Naive thymus-derived CD4-positive, alpha-beta T cell (primary cell): ENCODE data around the gene PCDH17. TPM values are rescaled to one million over a fixed set of nuclear protein-coding genes. Genes with fewer than 3 reads are reported as not detected.

ENCODE experiments used
- ATAC-seq: fragments of 150-1000 bp; cut with Tn5 transposase; 2 replicates; pipeline ENCODE4 v1.10.0; 2021; ENCODE audit warnings: mild to moderate bottlenecking, moderate library complexity
- CTCF ChIA-PET: fragments of 350-600 bp; sonication (Branson Sonifier 250); formaldehyde crosslinking; loops from one replicate; lab custom pipeline; 2021; ENCODE audit warnings: antibody characterized with exemption; lab: Charles Lee
- POLR2A ChIA-PET: fragments of 350-600 bp; sonication (Branson Sonifier 250); formaldehyde crosslinking; loops from one replicate; lab custom pipeline; 2021; ENCODE audit warnings: antibody characterized with exemption, inconsistent platforms; lab: Charles Lee
- DNase-seq, 9 donors: peaks; one replicate each; pipeline versions ENCODE4 v3.0.0 to v3.0.0-alpha.2; 2020 to 2022; ENCODE audit warnings: mixed read lengths in 1 of 9
- H3K27ac ChIP-seq: one replicate; pipeline ENCODE4 v1.7.0; 2013; ENCODE audit warnings: mild to moderate bottlenecking, low read depth, low read length, moderate library complexity
- H3K27me3 ChIP-seq, 2 donors: one replicate each; pipeline ENCODE4 v1.7.0; 2013; ENCODE audit warnings: low read length in 2 of 2, mild to moderate bottlenecking in 2 of 2, moderate library complexity in 2 of 2; ENCODE audit not compliant: control insufficient read depth in 2 of 2, insufficient read depth in 2 of 2
- H3K36me3 ChIP-seq, 3 experiments: 1 replicate in 2 of 3; 2 replicates in 1 of 3; pipeline ENCODE4 v1.7.0; 2013; ENCODE audit warnings: low read length in 3 of 3, mild to moderate bottlenecking in 3 of 3, moderate library complexity in 1 of 3; ENCODE audit not compliant: insufficient read depth in 3 of 3, control insufficient read depth in 2 of 3
- H3K4me1 ChIP-seq, 2 donors: one replicate each; pipeline ENCODE4 v1.7.0; 2013; ENCODE audit warnings: low read length in 2 of 2, mild to moderate bottlenecking in 2 of 2, moderate library complexity in 1 of 2; ENCODE audit not compliant: control insufficient read depth in 2 of 2, insufficient read depth in 2 of 2
- H3K4me3 ChIP-seq: 2 replicates; pipeline ENCODE4 v1.7.0; 2013; ENCODE audit warnings: mild to moderate bottlenecking, low read length
- H3K9me3 ChIP-seq, 3 experiments: 1 replicate in 2 of 3; 2 replicates in 1 of 3; pipeline ENCODE4 v1.7.0; 2013; ENCODE audit warnings: low read length in 3 of 3; ENCODE audit not compliant: control insufficient read depth in 2 of 3
- H3K27ac Mint-ChIP-seq, 9 donors: one replicate each; pipeline ENCODE4 v1.8.0; 2020 to 2022; ENCODE audit warnings: mixed read lengths in 9 of 9, mild to moderate bottlenecking in 8 of 9, moderate library complexity in 5 of 9, inconsistent platforms in 2 of 9
- H3K27me3 Mint-ChIP-seq, 5 donors: one replicate each; pipeline ENCODE4 v1.8.0; 2021 to 2022; ENCODE audit warnings: mixed read lengths in 5 of 5, mild to moderate bottlenecking in 1 of 5
- H3K36me3 Mint-ChIP-seq, 5 donors: one replicate each; pipeline ENCODE4 v1.8.0; 2020 to 2022; ENCODE audit warnings: mixed read lengths in 5 of 5, mild to moderate bottlenecking in 3 of 5, inconsistent platforms in 1 of 5
- H3K4me1 Mint-ChIP-seq, 7 donors: one replicate each; pipeline ENCODE4 v1.8.0; 2020 to 2022; ENCODE audit warnings: mixed read lengths in 7 of 7, mild to moderate bottlenecking in 3 of 7, inconsistent platforms in 1 of 7
- H3K4me3 Mint-ChIP-seq, 10 donors: one replicate each; pipeline ENCODE4 v1.8.0; 2020 to 2022; ENCODE audit warnings: mild to moderate bottlenecking in 10 of 10, mixed read lengths in 10 of 10, moderate library complexity in 6 of 10, inconsistent platforms in 2 of 10
- H3K9me3 Mint-ChIP-seq, 11 donors: one replicate each; pipeline ENCODE4 v1.8.0; 2020 to 2022; ENCODE audit warnings: mixed read lengths in 11 of 11, mild to moderate bottlenecking in 4 of 11, inconsistent platforms in 1 of 11, moderate library complexity in 1 of 11
- intact Hi-C, 2 donors: fragments of 100-400 bp; cut with micrococcal nuclease; formaldehyde crosslinking; loops; one replicate each; pipeline ENCODE4 v1.15.1; 2023
- polyA plus RNA-seq, 2 donors: library from polyadenylated mRNA; unstranded; fragments of 300-500 nt; fragmentation: Illumina TruSeq; gene quantifications; one replicate each; pipeline ENCODE4 v1.2.3, GENCODE V29; 2021
- total RNA-seq, 6 experiments: library from RNA in 5 of 6; stranded (reverse) in 5 of 6; gene quantifications; 1 replicate in 5 of 6; 2 replicates in 1 of 6; pipeline ENCODE4 v1.2.3 and lab custom pipeline; 2021 to 2026

Gene PCDH17
- total and polyA plus RNA-seq, 7 experiments from 2014 or later, result not detected

GRCh38 chr13:57635541-57636085, 4.1 kb downstream of the PCDH17 start:
- intact Hi-C loops, result no loop called here

GRCh38 chr13:57636816-57637215, 5.3 kb downstream of the PCDH17 start:
- ChIA-PET CTCF (no interaction called here), POLR2A (no interaction called here)
- H3K36me3 Mint-ChIP-seq, result no peaks in the 10 kb centered on the region
- no peaks in the 10 kb centered on the region for H3K36me3 ChIP-seq
- intact Hi-C loops, result no loop called here
- H3K27ac ChIP-seq, result no peak overlapping the region
- H3K4me1 ChIP-seq, result no peaks in the 10 kb centered on the region
- H3K27ac Mint-ChIP-seq, result no peak overlapping the region
- no peak overlapping the region for H3K4me3 ChIP-seq
- H3K27me3 Mint-ChIP-seq, result peaks cover 27 to 32% (median 28%) of the 10 kb centered on the region in 5 donors
- ATAC-seq (no peak), DNase-seq (no peak)
- H3K9me3 ChIP-seq, result peaks cover 0 to 7% (median 0%) of the 10 kb centered on the region in 3 experiments
- H3K27me3 ChIP-seq, result no peaks in the 10 kb centered on the region
- peaks cover 4 to 26% (median 11%) of the 10 kb centered on the region in 7 donors for H3K4me1 Mint-ChIP-seq
- no peak overlapping the region for H3K4me3 Mint-ChIP-seq
- H3K9me3 Mint-ChIP-seq, result peaks cover 0 to 10% (median 3%) of the 10 kb centered on the region in 11 donors

More at GRCh38 chr13:57635541-57636085, 4.1 kb downstream of the PCDH17 start:
- Mint-ChIP-seq H3K27ac (no peak overlapping the region), H3K36me3 (no peaks in the 10 kb centered on the region), H3K27me3 (peaks cover 31 to 43% (median 40%) of the 10 kb centered on the region in 5 donors), H3K9me3 (peaks cover 0 to 16% (median 3%) of the 10 kb centered on the region in 11 donors), H3K4me3 (no peak overlapping the region), H3K4me1 (peaks cover 11 to 38% (median 23%) of the 10 kb centered on the region in 7 donors)
- ChIA-PET CTCF (no interaction called here), POLR2A (no interaction called here)
- DNase-seq (no peak), ATAC-seq (no peak)
- Histone ChIP-seq H3K27me3 (no peaks in the 10 kb centered on the region), H3K36me3 (no peaks in the 10 kb centered on the region), H3K4me1 (peaks cover 0 to 6% of the 10 kb centered on the region in 2 donors), H3K27ac (no peak overlapping the region), H3K9me3 (peaks cover 0 to 7% (median 0%) of the 10 kb centered on the region in 3 experiments), H3K4me3 (no peak overlapping the region)

- H3K27me3 Mint-ChIP-seq, result peaks cover 21 to 25% (median 23%) of the 10 kb centered on the region in 5 donors
- H3K9me3 ChIP-seq, result peaks cover 0 to 7% (median 0%) of the 10 kb centered on the region in 3 experiments
- CTCF ChIA-PET, result no interaction called here
- peaks cover 0 to 19% (median 8%) of the 10 kb centered on the region in 7 donors for H3K4me1 Mint-ChIP-seq
- ATAC-seq (no peak), DNase-seq (no peak)
- intact Hi-C loops, result no loop called here
- no peaks in the 10 kb centered on the region for H3K4me1 ChIP-seq
- no peaks in the 10 kb centered on the region for H3K36me3 Mint-ChIP-seq
- H3K4me3 Mint-ChIP-seq, result no peak overlapping the region
- H3K27me3 ChIP-seq, result no peaks in the 10 kb centered on the region
- no peak overlapping the region for H3K27ac ChIP-seq
- H3K36me3 ChIP-seq, result no peaks in the 10 kb centered on the region
- no peak overlapping the region for H3K27ac Mint-ChIP-seq
- H3K4me3 ChIP-seq, result no peak overlapping the region
- POLR2A ChIA-PET, result no interaction called here
- peaks cover 0 to 8% (median 3%) of the 10 kb centered on the region in 11 donors for H3K9me3 Mint-ChIP-seq
These were observed 6.0 kb downstream of the PCDH17 start for GRCh38 chr13:57637515-57637914.

- Histone ChIP-seq H3K27ac (no peak overlapping the region), H3K4me3 (no peak overlapping the region), H3K4me1 (no peaks in the 10 kb centered on the region), H3K36me3 (no peaks in the 10 kb centered on the region), H3K9me3 (peaks cover 0 to 7% (median 0%) of the 10 kb centered on the region in 3 experiments), H3K27me3 (no peaks in the 10 kb centered on the region)
- Mint-ChIP-seq H3K36me3 (no peaks in the 10 kb centered on the region), H3K4me3 (no peak overlapping the region), H3K27ac (no peak overlapping the region), H3K9me3 (peaks cover 0 to 8% (median 3%) of the 10 kb centered on the region in 11 donors), H3K27me3 (peaks cover 14 to 18% (median 17%) of the 10 kb centered on the region in 5 donors), H3K4me1 (peaks cover 0 to 11% (median 4%) of the 10 kb centered on the region in 7 donors)
- ChIA-PET CTCF (no interaction called here), POLR2A (no interaction called here)
- intact Hi-C loops, result no loop called here
- DNase-seq, result no peak
- no peak for ATAC-seq
These were observed 6.8 kb downstream of the PCDH17 start for GRCh38 chr13:57638186-57638890.

- H3K36me3 Mint-ChIP-seq, result no peaks in the 10 kb centered on the region
- Histone ChIP-seq H3K36me3 (no peaks in the 10 kb centered on the region), H3K27me3 (no peaks in the 10 kb centered on the region), H3K4me1 (no peaks in the 10 kb centered on the region), H3K27ac (no peak overlapping the region), H3K9me3 (no peaks in the 10 kb centered on the region), H3K4me3 (no peak overlapping the region)
- intact Hi-C loops, result no loop called here
- peaks cover 0 to 7% (median 6%) of the 10 kb centered on the region in 5 donors for H3K27me3 Mint-ChIP-seq
- peaks cover 0 to 2% (median 0%) of the 10 kb centered on the region in 11 donors for H3K9me3 Mint-ChIP-seq
- ATAC-seq (no peak), DNase-seq (no peak)
- no peaks in the 10 kb centered on the region for H3K4me1 Mint-ChIP-seq
- CTCF ChIA-PET, result no interaction called here
- no peak overlapping the region for H3K27ac Mint-ChIP-seq
- H3K4me3 Mint-ChIP-seq, result no peak overlapping the region
- POLR2A ChIA-PET, result no interaction called here
These were observed 9.1 kb downstream of the PCDH17 start for GRCh38 chr13:57640607-57641006.

- Histone ChIP-seq H3K4me1 (no peaks in the 10 kb centered on the region), H3K36me3 (no peaks in the 10 kb centered on the region), H3K4me3 (no peak overlapping the region), H3K9me3 (no peaks in the 10 kb centered on the region), H3K27me3 (no peaks in the 10 kb centered on the region), H3K27ac (no peak overlapping the region)
- ChIA-PET POLR2A (no interaction called here), CTCF (no interaction called here)
- DNase-seq (no peak), ATAC-seq (no peak)
- no peaks in the 10 kb centered on the region for H3K4me1 Mint-ChIP-seq
- peaks cover 0 to 2% (median 0%) of the 10 kb centered on the region in 11 donors for H3K9me3 Mint-ChIP-seq
- H3K4me3 Mint-ChIP-seq, result no peak overlapping the region
- peaks cover 0 to 7% (median 5%) of the 10 kb centered on the region in 5 donors for H3K27me3 Mint-ChIP-seq
- intact Hi-C loops, result no loop called here
- no peak overlapping the region for H3K27ac Mint-ChIP-seq
- H3K36me3 Mint-ChIP-seq, result no peaks in the 10 kb centered on the region
These were observed 9.5 kb downstream of the PCDH17 start for GRCh38 chr13:57641051-57641450.
